AG09309 (cell line): ENCODE measurements around the gene ABHD16B.

ENCODE experiments used
- DNase-seq: peaks from one replicate; pipeline ENCODE4 v3.0.0-alpha.2; 2010; ENCODE audit warnings: low read depth
- H3K4me3 ChIP-seq: 2 replicates; pipeline ENCODE4 v1.5.1; 2011; ENCODE audit warnings: mild to moderate bottlenecking, low read depth, low read length, moderate library complexity; ENCODE audit not compliant: control insufficient read depth
- CTCF ChIP-seq: IDR thresholded peaks from 2 replicates; pipeline ENCODE4 v1.5.1; 2011; ENCODE audit warnings: mild to moderate bottlenecking, low read depth, low read length, inconsistent platforms; ENCODE audit not compliant: insufficient read depth, control insufficient read depth; ENCODE audit errors: missing control alignments

The ABHD16B gene

GRCh38 chr20:63834491-63834880, 26.8 kb upstream of the ABHD16B start:
- no peak for TF ChIP-seq CTCF
- H3K4me3 ChIP-seq: no peak overlapping the region
- no peak for DNase-seq

- no peak for TF ChIP-seq CTCF
- peak; percentile 92 for DNase-seq
- H3K4me3 ChIP-seq: no peak overlapping the region
Observed at GRCh38 chr20:63835021-63835858, 26.1 kb upstream of the ABHD16B start.

- no peak overlapping the region for H3K4me3 ChIP-seq
- no peak for DNase-seq
- no peak for TF ChIP-seq CTCF
Observed at GRCh38 chr20:63836458-63837344, 24.6 kb upstream of the ABHD16B start.

GRCh38 chr20:63837479-63837878, 23.8 kb upstream of the ABHD16B start:
- no peak for TF ChIP-seq CTCF
- DNase-seq: no peak
- no peak overlapping the region for H3K4me3 ChIP-seq

- DNase-seq: no peak
- no peak overlapping the region for H3K4me3 ChIP-seq
- no peak for TF ChIP-seq CTCF
Observed at GRCh38 chr20:63839620-63840019, 21.7 kb upstream of the ABHD16B start.

- no peak for DNase-seq
- H3K4me3 ChIP-seq: no peak overlapping the region
- no peak for TF ChIP-seq CTCF
Observed at GRCh38 chr20:63840405-63840828, 20.9 kb upstream of the ABHD16B start.
